ENCODE results near the gene ATF7IP2. TPM values are rescaled to one million over a fixed set of nuclear protein-coding genes. Genes with fewer than 3 reads are reported as not detected.
A peak's percentile ranks its signal among the peaks of the same experiment; 100 is the strongest.

Gene ATF7IP2
- total and polyA plus RNA-seq, 2 of the 13 experiments (the other 11 are each of a cell fraction or from before 2014, with no cell fraction given) = 117 to 217 TPM

GRCh38 chr16:10362077-10362863 is 23.6 kb upstream of the ATF7IP2 start (continued):
- TF ChIP-seq LRRFIP1 (CRISPR knock-in tag; conservative IDR thresholded peaks at IDR 0.05) (no peak), CSRNP1 (CRISPR knock-in tag; IDR thresholded peaks at IDR 0.05) (no peak), ZXDC (CRISPR knock-in tag; IDR thresholded peaks at IDR 0.05) (no peak), LCORL (IDR thresholded peaks at IDR 0.05) (no peak), LCORL (CRISPR knock-in tag; IDR thresholded peaks at IDR 0.05) (peak; percentile 94), ZFP82 (CRISPR knock-in tag; IDR thresholded peaks at IDR 0.05; ENCODE audit: borderline replicate concordance) (no peak), ZNF567 (CRISPR knock-in tag; IDR thresholded peaks at IDR 0.05; ENCODE audit: borderline replicate concordance) (no peak), ZNF451 (CRISPR knock-in tag; IDR thresholded peaks at IDR 0.05) (no peak), TBX2 (CRISPR knock-in tag; IDR thresholded peaks at IDR 0.05; ENCODE audit: borderline replicate concordance) (peak; percentile 75), ZNF569 (CRISPR knock-in tag; IDR thresholded peaks at IDR 0.05; ENCODE audit: borderline replicate concordance) (no peak), ZNF263 (CRISPR knock-in tag; IDR thresholded peaks at IDR 0.05) (peak; percentile 15; the same call in 1 of the 2 replicates), ZNF839 (CRISPR knock-in tag; IDR thresholded peaks at IDR 0.05; ENCODE audit: borderline replicate concordance) (no peak), KDM2A (CRISPR knock-in tag; IDR thresholded peaks at IDR 0.05; ENCODE audit: borderline replicate concordance, low read depth) (no peak), SPEN (CRISPR knock-in tag; IDR thresholded peaks at IDR 0.05; ENCODE audit: low read depth) (no peak), ZSCAN12 (CRISPR knock-in tag; IDR thresholded peaks at IDR 0.05) (0 out of 2 replicates have a peak, but pooled peaks have one; percentile 26), ELF4 (CRISPR knock-in tag; IDR thresholded peaks at IDR 0.05; ENCODE audit: borderline replicate concordance) (no peak), FOSL2 (CRISPR knock-in tag; IDR thresholded peaks at IDR 0.05) (peak; percentile 49)
